Left renal cortex interstitium (tissue), 4 donors: Measurements from ENCODE around the gene CGB5. TPM values are rescaled to one million over a fixed set of nuclear protein-coding genes. Genes with fewer than 3 reads are reported as not detected.
A peak's percentile ranks its signal among the peaks of the same experiment; 100 is the strongest.
"Not testable (repeated sequence)": the region's sequence is repeated elsewhere in the genome, so short reads cannot be mapped to it uniquely, and the experiment has no call there.

Experiments
- DNase-seq, 4 donors: peaks; one replicate each; pipeline ENCODE4 v3.0.0-alpha.2; 2013; ENCODE audit warnings: low read depth in 4 of 4, low spot score in 2 of 4, missing footprints in 1 of 4
- polyA plus RNA-seq, 4 donors: library from polyadenylated mRNA; unstranded; fragments of 120-200 nt; gene quantifications; one replicate each; pipeline ENCODE4 v1.2.1, GENCODE V29; 2013; ENCODE audit not compliant: insufficient read length in 4 of 4

The CGB5 gene
- polyA plus RNA-seq, 4 donors = not detected

DNA sequence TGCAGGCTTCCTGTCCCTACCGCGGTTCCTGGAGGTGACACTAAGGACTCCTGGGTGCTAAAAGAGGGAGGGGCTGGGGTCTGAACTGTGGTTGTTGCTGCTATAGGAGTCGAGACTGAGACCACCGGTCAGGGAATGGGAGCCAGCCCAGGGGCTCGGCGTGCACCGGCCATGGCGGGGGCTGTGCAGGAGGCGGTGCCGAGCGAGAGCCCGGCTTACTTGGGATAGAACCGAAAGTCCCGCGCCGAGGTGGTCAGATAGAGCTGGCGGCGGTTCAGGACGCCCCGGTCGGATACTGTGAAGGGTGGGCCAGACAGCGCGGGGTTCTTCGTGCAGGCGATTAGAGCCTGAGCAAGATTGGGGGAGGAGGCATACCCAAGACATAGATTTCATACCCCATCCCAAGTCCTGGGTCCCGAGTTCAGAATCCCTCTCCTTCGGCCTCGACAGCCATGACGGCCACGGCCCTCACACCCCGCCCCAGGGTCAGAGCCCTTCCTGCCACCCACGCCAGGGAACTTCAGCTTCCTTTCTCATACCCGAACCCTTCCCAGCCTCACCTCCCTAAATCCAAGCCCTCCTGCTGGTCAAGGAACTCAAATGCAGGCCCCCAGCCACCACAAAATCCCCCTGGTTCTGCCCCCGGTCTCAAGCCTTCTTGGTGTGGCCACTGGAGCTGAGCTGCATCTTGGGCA is 13.4 kb downstream of the CGB5 start:
- not testable (repeated sequence) for DNase-seq

DNA sequence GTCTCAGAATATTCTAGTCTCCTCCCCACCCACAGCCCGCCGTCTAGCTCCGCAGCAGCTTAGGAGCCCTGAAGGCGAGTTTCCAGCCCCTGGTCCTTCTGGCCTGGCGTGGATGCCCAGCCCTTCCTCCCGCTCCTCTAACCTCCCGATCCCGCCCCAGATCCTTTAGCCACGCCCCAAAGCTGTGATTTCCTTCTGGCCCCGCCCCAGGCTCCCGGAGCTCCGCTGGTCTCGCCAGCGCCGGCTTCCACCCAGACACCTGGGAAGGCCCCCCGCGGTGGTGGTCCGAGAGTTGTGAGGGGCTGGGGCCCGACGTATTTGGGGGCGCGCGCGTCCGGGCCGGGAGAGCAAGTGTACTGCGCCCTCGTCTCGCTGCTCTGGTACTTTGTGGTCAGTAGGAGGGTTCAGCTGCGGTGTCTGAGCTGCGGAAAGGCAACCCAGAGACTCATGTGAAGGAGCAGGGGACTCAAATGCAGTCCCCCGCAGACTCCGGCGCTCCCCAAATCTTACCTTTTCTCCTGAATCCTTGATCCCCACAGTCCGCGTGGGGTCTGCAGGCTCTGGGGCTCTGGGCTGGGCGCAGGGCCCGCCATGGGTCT is 14.1 kb downstream of the CGB5 start, which contains the start of gene CGB7:
Gene CGB7 (minus strand): TSS at position 114 of the 599 bp plus-strand sequence. CDS start 2,374 bp downstream, outside the sequence.
- DNase-seq = peak in 1 of 4 donors; percentile 74

DNA sequence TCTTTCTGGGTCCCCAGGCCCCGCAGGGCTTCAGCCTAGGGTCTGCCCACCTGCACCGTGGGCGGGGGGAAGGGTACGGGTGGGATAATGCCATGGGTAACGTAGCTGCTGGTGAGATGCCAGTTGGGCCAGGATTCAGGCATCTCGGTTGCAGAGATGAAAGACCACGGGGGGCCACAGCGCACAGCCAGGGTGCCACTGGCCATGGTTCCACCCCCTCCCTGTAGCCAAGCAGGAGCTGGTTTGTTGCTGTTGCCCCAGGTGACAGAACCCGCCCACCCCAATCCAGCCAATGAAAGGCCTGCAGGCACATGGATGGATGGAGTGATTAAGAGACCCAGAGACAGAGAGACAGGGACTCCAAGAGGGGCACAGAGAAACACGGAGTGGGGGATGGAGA is 14.9 kb downstream of the CGB5 start:
- no peak for DNase-seq

DNA sequence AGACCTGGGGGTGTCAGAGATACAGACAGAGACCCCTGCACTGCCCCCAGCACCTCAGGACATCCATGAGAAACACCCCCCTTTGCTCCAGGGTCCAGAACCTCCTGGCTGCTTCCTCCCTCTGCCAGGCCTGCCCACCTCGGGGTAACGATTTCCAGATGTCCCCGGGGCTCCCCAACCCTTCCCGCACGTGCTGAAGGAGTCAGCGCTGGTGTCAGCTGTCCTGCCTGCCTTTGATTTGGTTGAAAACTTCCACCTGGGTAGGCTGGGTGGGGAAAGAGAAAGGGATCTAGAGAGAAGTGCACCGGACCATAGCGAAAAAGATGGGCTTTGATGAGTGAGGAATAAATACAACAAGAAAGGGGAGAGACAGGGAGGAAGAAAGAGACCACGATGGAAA is 15.4 kb downstream of the CGB5 start:
- DNase-seq = no peak

DNA sequence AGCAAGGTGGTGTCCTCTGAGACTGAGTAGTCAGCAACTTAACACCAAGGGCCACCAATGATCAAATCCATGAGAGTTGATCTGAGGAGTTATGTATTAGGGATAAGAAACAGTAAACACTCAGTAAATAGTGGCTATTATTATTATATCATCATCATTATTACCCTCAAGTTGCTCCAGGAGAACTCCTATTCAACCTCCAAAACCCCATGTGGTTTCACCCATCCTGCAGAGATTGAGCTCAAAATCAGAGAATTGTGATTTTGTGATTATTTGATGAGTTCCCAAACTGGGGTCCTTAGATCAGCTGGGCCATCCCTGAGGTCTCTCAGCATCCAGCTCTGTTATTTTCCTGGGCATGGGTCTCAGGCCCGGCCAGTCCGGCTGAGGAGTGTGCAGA is 17.4 kb downstream of the CGB5 start:
- DNase-seq = no peak

DNA sequence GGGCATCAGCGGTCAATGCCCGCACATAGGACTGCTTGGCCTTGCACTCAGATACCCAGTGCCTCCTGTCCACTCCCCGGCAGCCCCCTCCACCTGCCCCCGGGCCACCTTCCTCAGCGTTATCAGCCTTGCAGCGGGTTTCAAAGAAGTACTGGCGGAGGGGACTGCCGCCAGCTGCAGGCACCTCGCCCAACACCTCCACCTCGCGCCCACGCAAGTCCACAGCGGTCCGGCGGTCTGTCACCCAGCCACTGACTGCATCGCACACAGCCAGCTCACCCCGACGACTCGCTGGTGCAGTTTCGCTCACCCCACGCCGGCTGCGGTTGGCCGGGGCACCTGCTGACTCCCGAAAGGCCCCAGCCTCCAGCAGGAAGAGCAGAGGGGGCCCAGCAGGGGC is 17.8 kb downstream of the CGB5 start:
- DNase-seq = no peak

DNA sequence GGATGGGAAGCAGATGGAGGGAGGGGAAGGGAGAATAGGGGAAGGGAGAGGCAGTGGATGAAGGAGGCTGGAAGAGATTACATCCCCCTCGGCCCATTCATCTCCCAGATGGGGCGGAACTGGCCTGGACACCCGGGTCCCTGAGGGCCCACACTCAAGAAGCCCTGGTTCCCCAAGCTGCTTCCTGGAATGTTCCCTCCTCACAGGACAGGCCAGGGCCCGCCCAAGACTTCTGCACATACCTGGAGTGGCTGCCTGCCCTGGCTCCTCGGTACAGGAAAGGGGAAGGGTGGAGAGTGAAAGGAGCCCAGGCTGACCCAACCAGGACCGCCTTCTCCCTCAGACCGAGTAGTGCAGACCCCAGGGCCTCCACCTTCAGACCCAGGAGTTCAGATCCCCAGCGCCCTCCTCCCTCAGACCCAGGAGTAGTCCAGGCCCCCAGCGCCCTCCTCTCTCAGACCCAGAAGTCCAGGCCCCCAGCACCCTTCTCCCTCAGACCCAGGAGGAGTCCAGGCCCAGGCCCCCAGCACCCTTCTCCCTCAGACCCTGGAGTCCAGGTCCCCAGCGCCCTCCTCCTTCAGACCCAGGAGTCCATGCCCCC is 20.5 kb downstream of the CGB5 start:
- DNase-seq = no peak

DNA sequence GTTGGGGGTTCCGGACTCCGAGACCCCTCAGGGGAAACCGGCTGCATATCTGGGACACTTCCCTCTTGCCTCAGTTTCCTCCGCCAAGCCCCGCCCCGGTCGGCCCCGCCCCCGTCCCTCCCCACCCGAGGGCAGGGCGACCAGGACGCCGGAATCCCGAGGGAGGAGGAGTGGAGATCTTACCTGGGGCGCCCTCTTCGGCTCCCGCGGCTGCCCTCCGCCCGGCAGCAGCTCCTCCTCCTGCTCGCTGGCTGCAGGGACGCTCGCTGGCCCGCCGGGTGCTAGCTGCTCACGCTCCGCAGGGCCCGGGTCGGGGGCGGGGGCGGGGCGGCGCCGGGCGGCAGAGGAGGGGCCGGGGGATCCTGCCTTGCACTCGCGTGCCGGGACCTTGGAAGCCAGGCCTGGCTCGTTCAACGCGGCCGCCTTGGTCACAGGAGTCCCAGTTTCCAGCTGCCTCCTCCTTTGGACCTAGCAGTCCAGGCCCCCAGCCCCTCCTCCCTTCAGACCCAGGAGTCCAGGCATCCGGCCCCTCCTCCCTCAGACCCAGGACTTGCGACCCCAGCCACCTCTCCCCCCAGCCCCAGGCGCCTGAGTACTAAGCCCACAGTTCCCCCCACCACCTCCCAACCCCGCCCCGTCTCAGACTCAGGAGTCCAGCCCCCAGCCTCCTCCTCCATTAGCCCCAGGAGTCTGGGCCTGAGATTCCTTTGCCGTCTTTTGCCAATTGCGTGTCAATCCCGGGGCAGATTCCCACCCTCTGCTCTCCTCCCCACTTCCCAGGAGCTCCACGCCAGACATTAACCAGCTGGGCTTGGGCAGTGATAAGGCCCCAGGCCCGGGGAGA is 21.3 kb downstream of the CGB5 start, which contains the start of gene NTF4:
Gene NTF4 (minus strand): TSS at position 51 of the 844 bp plus-strand sequence. CDS start 2,821 bp downstream, outside the sequence.
- no peak for DNase-seq

DNA sequence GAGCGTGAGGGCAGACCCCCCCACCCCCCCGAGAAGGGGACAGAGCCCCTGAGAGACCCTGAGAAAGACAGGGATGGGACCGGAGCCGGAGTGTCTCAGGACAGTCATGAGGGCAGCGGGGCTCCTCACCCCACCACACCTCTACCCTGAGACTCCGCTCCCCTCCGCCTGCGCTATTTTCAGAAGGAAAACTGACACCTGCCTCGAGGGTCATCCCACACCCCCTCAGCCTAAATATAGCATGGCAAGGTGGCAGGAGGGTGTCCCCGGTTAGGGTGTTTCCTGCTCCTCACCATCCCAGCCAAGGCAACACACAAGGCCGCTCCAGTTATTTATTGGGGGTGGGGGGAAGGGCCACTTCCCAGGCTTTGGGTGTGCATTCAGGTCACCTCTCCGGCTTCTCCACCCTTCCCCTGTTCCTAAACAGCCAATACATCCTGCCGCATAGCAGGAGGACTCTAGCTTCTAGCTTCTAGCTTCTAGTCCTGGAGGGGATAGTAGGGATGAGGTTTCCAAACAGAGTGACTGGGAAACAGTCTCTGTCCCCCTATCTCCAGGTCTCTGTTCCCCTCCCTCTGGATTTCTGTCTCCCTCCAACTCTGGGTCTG is 22.4 kb downstream of the CGB5 start:
- no peak for DNase-seq

DNA sequence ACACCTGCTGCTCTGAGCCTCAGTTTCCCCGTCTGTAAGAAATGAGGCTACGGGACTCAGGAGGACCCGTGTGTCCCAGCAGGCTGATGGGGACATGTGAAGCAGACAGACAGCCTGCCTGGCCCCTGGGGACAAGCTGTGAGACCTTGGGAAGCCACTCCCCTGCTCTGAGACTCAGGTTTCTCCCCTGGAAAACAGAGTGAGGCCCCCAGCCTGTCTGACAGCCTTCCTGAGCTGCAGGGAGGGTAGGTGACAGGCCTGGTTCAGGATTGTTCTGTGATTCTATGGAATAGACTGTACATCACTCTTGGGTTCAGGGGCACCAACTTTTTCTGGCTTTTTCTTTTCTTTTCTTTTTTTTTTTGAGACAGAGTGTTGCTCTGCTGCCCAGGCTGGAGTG is 23.9 kb downstream of the CGB5 start:
- no peak for DNase-seq

DNA sequence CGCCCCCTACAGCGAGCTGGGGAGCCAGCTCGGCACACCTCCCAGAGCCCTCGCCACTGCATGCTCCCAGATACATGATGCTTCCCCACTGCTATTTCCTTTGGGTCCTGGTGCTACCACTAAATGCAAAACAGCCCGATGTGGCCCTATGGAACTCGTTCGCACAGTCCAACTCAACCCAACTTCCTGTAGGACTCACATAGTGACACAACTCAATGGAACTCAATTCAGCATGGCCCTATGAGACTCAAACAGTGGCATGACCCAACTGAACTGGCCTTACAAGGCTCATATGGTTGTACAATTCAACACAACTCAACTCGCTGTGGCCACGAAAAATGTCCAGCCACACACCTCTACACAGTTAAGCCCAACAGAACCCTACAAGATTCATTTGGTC is 25.4 kb downstream of the CGB5 start:
- DNase-seq = no peak

DNA sequence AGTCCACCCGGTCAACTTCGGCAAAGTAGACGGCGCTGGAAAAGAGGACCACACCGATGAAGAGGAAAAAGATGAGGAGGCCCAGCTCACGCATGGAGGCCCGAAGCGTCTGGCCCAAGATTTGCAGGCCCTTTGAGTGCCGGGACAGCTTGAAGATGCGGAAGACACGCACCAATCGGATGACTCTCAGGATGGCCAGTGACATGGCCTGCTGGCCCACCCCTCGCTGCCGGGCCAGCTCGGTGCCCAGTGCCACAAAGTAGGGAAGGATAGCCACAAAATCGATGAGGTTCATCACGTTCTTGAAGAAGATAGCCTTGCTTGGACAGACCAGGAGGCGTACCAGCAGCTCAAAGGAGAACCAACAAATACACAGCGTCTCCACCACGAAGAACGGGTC is 26.8 kb downstream of the CGB5 start:
- no peak for DNase-seq

DNA sequence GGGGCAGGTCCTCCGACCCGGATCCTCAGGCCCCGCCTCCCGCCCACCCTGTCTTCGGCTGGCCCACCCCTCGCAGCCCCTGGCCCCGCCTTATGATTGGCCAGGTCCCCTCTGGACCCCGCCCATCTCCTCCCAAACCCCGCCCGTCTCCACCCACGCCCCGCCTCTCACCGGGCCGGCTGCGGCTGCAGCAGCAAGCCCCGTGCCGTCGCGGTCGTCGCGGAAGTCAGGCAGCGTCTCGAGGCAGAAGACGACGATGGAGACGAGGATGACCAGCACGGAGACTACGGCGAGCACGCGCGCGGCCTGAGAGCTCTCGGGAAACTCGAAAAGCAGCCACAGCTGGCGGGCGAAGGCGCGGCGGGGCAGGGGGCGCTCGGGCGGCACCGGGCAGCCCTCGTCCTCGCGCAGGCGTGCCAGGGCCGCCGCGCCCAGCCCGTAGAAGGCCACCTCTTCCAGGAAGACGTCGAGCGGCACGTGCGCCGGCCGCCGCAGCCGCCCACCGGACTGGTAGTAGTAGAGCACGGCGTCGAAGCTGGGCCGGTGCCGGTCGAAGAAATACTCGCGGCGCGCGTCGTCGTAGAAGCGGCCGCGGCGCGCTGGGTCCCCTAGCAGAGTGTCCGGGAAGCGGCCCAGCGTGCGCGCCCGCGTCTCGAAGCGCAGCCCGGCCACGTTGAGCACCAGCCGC is 28.4 kb downstream of the CGB5 start:
- DNase-seq = no peak

DNA sequence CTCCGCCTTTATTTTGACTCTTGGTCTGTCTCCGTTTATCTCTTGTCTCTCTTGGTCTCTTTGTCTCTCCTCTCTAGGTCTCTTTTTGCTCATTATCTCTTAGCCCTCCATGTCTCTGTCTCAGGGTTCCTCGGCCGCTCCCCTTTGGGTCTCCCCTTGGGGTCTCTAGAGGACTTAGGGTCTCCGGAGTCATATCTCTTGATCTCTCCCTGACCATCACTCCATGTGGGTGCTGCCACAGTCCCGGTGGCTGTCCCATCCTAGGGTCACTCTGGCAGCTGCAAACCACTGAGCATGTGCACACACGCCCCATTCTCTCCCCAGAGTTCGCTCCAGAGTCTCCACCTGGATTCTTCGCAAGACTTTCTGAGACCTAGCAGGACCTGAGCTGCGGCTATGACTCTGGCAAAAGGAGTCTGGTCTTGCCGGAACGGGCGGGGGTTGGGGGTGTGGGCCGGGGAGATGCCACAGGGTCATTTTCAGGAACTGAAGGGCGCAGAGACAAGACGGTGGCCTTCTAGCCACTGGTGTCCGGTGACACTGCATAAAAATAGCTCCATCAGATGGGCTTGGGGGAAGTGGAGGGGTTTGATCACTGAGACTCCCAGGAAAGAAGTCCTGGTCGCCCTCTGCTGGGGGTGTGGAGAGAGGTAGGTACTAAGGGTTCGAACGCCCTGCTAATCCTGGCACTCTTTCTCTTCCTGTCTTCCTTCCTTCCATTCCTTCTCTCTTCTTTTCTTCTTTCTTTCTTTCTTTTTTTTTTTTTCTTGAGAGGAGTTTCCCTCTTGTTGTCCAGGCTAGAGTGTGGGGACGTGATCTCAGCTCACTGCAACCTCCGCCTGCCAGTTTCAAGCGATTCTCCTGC is 30.1 kb downstream of the CGB5 start:
- no peak for DNase-seq

DNA sequence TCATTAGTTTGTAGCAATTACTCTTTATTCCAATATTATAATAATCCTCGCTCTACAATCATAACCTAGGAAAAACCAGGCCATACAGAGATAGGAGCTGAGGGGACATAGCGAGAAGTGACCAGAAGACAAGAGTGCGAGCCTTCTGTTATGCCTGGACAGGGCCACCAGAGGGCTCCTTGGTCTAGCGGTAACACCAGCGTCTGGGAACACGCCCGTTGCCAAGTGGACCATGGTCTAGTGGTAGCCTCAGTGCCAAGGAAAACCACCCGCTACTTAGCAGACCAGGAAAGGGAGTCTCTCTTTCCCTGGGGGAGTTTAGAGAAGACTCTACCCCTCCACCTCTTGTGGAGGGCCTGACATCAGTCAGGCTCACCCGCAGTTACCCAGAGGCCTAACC is 31.2 kb downstream of the CGB5 start:
- not testable (repeated sequence) for DNase-seq

DNA sequence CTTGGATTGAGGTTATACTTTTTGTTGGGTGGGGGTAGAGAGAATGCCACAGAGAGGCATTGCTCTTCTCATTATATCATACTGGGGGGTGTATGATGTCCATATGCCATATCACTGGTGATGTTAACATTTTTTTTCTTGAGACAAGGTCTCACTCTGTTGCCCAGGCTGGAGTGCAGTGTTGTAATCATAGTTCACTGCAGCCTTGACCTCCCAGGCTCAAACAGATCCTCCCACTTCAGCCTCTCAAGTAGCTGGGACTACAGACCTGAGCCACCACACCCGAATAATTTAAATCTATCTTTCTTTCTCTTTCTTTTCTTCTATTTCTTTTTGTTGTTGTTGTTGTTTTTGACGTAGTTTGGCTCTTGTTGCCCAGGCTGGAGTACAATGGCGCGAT is 36.7 kb downstream of the CGB5 start:
- DNase-seq = no peak

DNA sequence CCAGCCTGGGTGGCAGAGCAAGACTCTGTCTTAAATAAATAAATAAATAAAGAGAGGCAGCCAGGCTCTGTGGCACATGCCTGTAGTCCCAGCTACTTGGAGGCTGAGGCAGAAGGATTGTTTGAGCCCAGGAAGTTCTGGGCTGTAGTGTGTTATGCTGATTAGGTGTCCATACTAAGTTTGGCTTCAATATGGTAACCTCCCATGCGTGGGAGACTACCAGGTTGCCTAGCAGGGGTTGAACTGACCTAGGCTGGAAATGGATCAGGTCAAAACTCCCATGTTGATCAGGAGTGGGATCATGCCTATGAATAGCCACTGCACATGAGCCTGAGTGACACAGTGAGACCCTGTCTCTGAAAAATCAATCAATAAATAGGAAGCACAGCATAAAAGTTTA is 37.6 kb downstream of the CGB5 start:
- DNase-seq = no peak

DNA sequence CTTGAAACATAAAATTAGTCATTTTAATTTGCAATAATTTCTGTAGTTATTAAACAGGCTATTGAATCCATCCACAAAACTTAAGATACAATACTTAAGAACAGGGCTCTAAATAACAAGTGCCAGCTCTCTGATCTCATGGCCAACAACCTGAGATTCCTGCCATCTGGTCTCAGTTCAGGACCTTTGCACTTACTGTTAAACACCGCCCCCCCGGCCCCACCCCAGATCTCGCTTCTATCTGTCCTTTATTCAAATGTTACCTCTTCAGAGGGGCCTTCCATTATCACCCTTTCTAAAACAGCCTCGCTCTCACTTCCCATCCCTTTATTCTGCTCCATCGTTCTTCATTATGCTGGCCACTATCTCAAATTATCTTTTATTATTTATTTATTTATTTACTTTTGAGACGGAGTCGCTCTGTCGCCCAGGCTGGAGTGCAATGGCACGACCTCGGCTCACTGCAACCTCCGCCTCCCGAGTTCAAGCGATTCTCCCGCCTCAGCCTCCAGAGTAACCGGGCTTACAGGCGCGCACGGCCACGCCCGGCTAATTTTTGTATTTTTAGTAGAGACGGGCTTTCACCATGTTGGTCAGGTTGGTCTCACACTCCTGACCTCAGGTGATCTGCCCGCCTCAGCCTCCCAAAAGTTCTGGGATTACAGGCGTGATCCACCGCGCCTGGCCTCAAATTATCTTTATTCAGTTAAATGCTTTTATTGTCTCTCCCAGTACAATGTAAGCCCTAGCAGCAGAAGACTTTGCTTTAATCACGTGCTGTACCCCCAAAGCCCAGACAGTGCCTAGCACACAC is 40.8 kb downstream of the CGB5 start:
- DNase-seq = no peak
